ENCODE measurements around the gene FOXD3.
A peak's percentile ranks its signal among the peaks of the same experiment; 100 is the strongest.
"Not testable (repeated sequence)": the region's sequence is repeated elsewhere in the genome, so short reads cannot be mapped to it uniquely, and the experiment has no call there.

The FOXD3 gene

DNA sequence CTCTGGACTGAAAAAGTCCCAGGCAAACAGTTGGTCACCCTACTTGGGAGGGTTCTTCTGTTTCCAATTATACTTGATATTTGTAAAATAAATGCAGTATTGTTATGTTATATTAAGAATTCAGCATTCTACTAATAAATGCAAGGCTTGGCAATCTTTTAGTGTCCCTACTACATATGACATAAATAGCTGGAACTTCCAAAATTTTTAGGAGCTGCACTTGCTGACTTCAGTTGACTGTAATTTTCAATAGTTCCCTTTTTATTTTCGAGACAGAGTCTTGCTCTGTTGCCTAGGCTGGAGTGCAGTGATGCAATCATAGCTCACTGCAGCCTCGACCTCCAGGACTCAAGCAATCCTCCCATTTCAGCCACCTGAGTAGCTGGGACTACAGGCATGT is 20.0 kb downstream of the FOXD3 start:
- Histone ChIP-seq H3K27ac (no peak overlapping the region), H3K4me3 (no peak overlapping the region)

GRCh38 chr1:63343922-63344321 is 21.6 kb downstream of the FOXD3 start:
- Histone ChIP-seq H3K27ac (no peak overlapping the region), H3K4me3 (no peak overlapping the region)

GRCh38 chr1:63350320-63350719 is 28.0 kb downstream of the FOXD3 start:
- no peak overlapping the region for H3K27ac ChIP-seq
- no peak overlapping the region for H3K4me3 ChIP-seq

GRCh38 chr1:63352736-63353135 is 30.4 kb downstream of the FOXD3 start:
- Histone ChIP-seq H3K4me3 (no peak overlapping the region), H3K27ac (no peak overlapping the region)

DNA sequence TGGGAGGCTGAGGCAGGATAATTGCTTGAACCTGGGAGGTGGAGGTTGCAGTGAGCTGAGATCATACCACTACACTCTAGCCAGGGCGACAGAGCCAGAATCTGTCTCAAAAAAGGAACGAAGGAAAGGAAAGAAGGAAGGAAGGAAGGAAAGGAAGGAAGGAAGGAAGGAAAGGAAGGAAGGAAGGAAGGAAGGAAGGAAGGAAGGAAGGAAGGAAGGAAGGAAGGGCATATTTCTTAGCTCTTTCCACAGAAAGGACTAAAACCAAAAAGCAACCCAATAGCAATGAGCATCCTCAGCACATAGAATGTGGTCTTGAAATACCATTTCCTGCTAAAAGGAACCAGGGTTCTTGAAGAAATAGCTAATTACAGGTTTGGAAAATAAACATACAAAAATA is 33.9 kb downstream of the FOXD3 start:
- H3K4me3 ChIP-seq, H3K27ac ChIP-seq: not testable (repeated sequence)

DNA sequence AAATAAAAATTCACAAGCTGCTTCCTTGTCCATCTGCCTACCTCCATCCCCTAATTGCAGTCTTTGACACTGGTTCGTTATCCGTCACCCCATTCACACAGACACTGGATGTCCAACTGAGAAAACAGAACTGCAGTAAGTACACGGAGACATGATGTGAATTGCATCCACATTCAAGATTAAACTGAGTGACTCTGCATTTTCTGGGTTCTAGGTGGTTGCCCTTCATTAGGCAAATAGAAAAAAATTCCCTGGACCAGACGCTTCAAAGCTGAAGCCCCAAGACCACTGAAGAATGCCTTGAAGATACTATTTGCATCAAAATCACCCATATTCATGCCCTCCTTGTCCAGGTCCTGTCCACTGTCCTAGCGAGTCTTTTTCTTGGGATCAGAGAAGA is 37.2 kb downstream of the FOXD3 start:
- no peak overlapping the region for H3K27ac ChIP-seq
- no peak overlapping the region for H3K4me3 ChIP-seq

GRCh38 chr1:63362073-63362472 is 39.7 kb downstream of the FOXD3 start:
- Histone ChIP-seq H3K27ac (no peak overlapping the region), H3K4me3 (no peak overlapping the region)

GRCh38 chr1:63362578-63362977 is 40.2 kb downstream of the FOXD3 start:
- no peak overlapping the region for H3K4me3 ChIP-seq
- H3K27ac ChIP-seq: no peak overlapping the region

GRCh38 chr1:63363014-63363413 is 40.6 kb downstream of the FOXD3 start:
- Histone ChIP-seq H3K27ac (no peak overlapping the region), H3K4me3 (no peak overlapping the region)

GRCh38 chr1:63366908-63367214 is 44.5 kb downstream of the FOXD3 start:
- H3K27ac ChIP-seq: peak overlapping the region in 19 of 21 experiments; percentile 78 to 93 (median 84)
- peak overlapping the region; percentile 55 to 92 (median 88) for H3K4me3 ChIP-seq

GRCh38 chr1:63367215-63368103 is 45.1 kb downstream of the FOXD3 start, which contains the start of gene ALG6:
Gene ALG6 (plus strand): TSS chr1:63367627. CDS start chr1:63370978, 3,351 bp downstream.
- H3K27ac ChIP-seq: peak within 1 kb of the TSS; percentile 72 to 93 (median 84)

DNA sequence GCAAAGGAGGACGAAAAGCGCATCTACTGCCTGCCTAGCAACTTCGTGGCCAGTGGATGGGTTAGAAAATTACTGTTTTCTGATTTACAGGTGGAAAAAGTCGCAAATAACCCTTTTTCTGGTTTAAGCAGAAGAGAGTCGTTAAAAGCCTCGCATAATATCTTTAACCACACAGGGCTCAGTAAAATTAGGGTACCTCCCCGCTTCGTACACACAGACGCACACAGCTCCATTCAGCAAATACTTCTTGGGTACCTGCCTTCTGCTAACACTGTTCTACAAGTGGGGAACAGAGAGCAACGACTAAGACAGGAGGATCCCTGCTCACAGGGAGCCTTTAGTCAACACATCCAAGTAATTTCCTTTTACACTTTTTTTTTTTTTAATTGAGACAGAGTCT is 45.8 kb downstream of the FOXD3 start:
- H3K4me3 ChIP-seq: peak overlapping the region; percentile 55 to 92 (median 88)
- peak overlapping the region in 20 of 21 experiments; percentile 72 to 93 (median 84) for H3K27ac ChIP-seq

More at GRCh38 chr1:63367215-63368103, 45.1 kb downstream of the FOXD3 start, which contains the start of gene ALG6:
- H3K4me3 ChIP-seq: peak within 1 kb of the TSS; percentile 55 to 92 (median 88)
